HepG2 (cell line): ENCODE measurements around the gene PGS1. TPM values are rescaled to one million over a fixed set of nuclear protein-coding genes. Genes with fewer than 3 reads are reported as not detected.

Source experiments
- CEBPG ChIP-seq: IDR thresholded peaks from 2 replicates; pipeline ENCODE4 v1.6.1; 2016
- CHD4 ChIP-seq: fragments of 200-600 bp; sonication (generic); IDR thresholded peaks from 2 replicates; pipeline ENCODE4 v1.7.0; 2017; ENCODE audit warnings: mild to moderate bottlenecking, low read length, borderline replicate concordance
- CREB1 ChIP-seq, 2 experiments: fragments of 450-650 bp in 1 of 2; IDR thresholded peaks; 2 replicates each; pipeline ENCODE4 v1.6.1; 2016 to 2017; ENCODE audit warnings: control low read depth in 1 of 2, mild to moderate bottlenecking in 1 of 2, missing compliant biosample characterization in 1 of 2, missing genetic modification characterization in 1 of 2
- E2F1 ChIP-seq: sonication (generic); formaldehyde crosslinking; IDR thresholded peaks from 2 replicates; pipeline ENCODE4 v1.5.0; 2020; ENCODE audit warnings: missing genetic modification reagents
- HNRNPUL1 ChIP-seq: fragments of 200-400 bp; formaldehyde crosslinking; IDR thresholded peaks from 2 replicates; pipeline ENCODE4 v1.6.1; 2017; ENCODE audit warnings: low read depth, mild to moderate bottlenecking, low read length, moderate library complexity
- IRF2 ChIP-seq: IDR thresholded peaks from 2 replicates; pipeline ENCODE4 v1.6.1; 2018; ENCODE audit warnings: missing genetic modification reagents, missing compliant biosample characterization
- KAT2B ChIP-seq: fragments of 150-350 bp; IDR thresholded peaks from 2 replicates; pipeline ENCODE4 v1.6.1; 2014; ENCODE audit warnings: low read depth, low read length, borderline replicate concordance
- NCOA1 ChIP-seq: sonication (generic); formaldehyde crosslinking; IDR thresholded peaks from 2 replicates; pipeline ENCODE4 v1.9.0; 2021; ENCODE audit warnings: missing genetic modification reagents
- RFX3 ChIP-seq: IDR thresholded peaks from 2 replicates; pipeline ENCODE4 v1.6.1; 2016; ENCODE audit warnings: missing biosample characterization, missing genetic modification reagents
- SAP130 ChIP-seq: IDR thresholded peaks from 2 replicates; pipeline ENCODE4 v1.6.1; 2016; ENCODE audit warnings: low read depth
- SNAPC5 ChIP-seq: sonication (generic); formaldehyde crosslinking; IDR thresholded peaks from 2 replicates; pipeline ENCODE4 v1.8.1; 2023; ENCODE audit warnings: mild to moderate bottlenecking, missing genetic modification reagents, borderline replicate concordance
- ZBTB8A ChIP-seq: sonication (generic); formaldehyde crosslinking; IDR thresholded peaks from 2 replicates; pipeline ENCODE4 v1.4.0; 2020; ENCODE audit warnings: mild to moderate bottlenecking, low read depth, missing genetic modification reagents, borderline replicate concordance
- ZMYM2 ChIP-seq: sonication (generic); formaldehyde crosslinking; IDR thresholded peaks from 2 replicates; pipeline ENCODE4 v1.8.0; 2022; ENCODE audit warnings: mild to moderate bottlenecking, missing genetic modification reagents
- ZMYM3 ChIP-seq: sonication (generic); formaldehyde crosslinking; IDR thresholded peaks from 2 replicates; pipeline ENCODE4 v1.5.1; 2020; ENCODE audit warnings: mild to moderate bottlenecking, missing genetic modification reagents
- ZNF17 ChIP-seq: sonication (generic); formaldehyde crosslinking; IDR thresholded peaks from 2 replicates; pipeline ENCODE4 v1.5.0; 2020; ENCODE audit warnings: mild to moderate bottlenecking, missing genetic modification reagents
- ZNF207 ChIP-seq: fragments of 450-650 bp; IDR thresholded peaks from 2 replicates; pipeline ENCODE4 v1.6.1; 2016; ENCODE audit warnings: antibody characterized with exemption, borderline replicate concordance
- ZNF414 ChIP-seq: sonication (generic); formaldehyde crosslinking; IDR thresholded peaks from 2 replicates; pipeline ENCODE4 v1.5.0; 2020; ENCODE audit warnings: missing genetic modification reagents
- ZNF556 ChIP-seq: sonication (generic); formaldehyde crosslinking; IDR thresholded peaks from 2 replicates; pipeline ENCODE4 v1.4.0; 2020; ENCODE audit warnings: mild to moderate bottlenecking, missing genetic modification reagents, borderline replicate concordance
- ZNF687 ChIP-seq: sonication (generic); formaldehyde crosslinking; IDR thresholded peaks from 2 replicates; pipeline ENCODE4 v1.5.1; 2020; ENCODE audit warnings: mild to moderate bottlenecking, missing genetic modification reagents, moderate library complexity
- ZNF800 ChIP-seq: sonication (generic); formaldehyde crosslinking; IDR thresholded peaks from 2 replicates; pipeline ENCODE4 v1.4.0; 2020; ENCODE audit warnings: missing genetic modification reagents
- ZSCAN25 ChIP-seq: sonication (generic); formaldehyde crosslinking; IDR thresholded peaks from 2 replicates; pipeline ENCODE4 v1.8.0; 2022; ENCODE audit warnings: mild to moderate bottlenecking, missing genetic modification reagents
- polyA plus RNA-seq, 8 experiments: library from polyadenylated mRNA; depleted of rRNA in 3 of 8; stranded (reverse) in 7 of 8; unstranded in 1 of 8; fragments of >200 nt; fragmentation: Illumina TruSeq in 4 of 8; extraction: Trizol in 4 of 8; gene quantifications; 2 replicates each; pipeline versions ENCODE4 v1.2.1 to v1.2.3, GENCODE V29; 2011 to 2016; ENCODE audit warnings: low read depth in 4 of 8, missing spikeins in 1 of 8, mixed read lengths in 1 of 8; ENCODE audit not compliant: insufficient read depth in 1 of 8
- total RNA-seq, 5 experiments: library from RNA; depleted of rRNA; stranded (reverse); fragments of >200 nt; fragmentation: Illumina TruSeq; extraction: Trizol; gene quantifications; 2 replicates each; pipeline ENCODE4 v1.2.3, GENCODE V29; 2016; ENCODE audit warnings: low read depth in 1 of 5

PGS1 gene
- total and polyA plus RNA-seq, 2 of the 13 experiments (the other 11 are each of a cell fraction or from before 2014, with no cell fraction given) = 25.9 to 31.5 TPM

GRCh38 chr17:78433013-78433727 lies 54.7 kb downstream of the PGS1 start (continued):
- TF ChIP-seq ZNF687 (CRISPR knock-in tag) = peak; percentile 92
- no peak for TF ChIP-seq SNAPC5 (CRISPR knock-in tag)
- TF ChIP-seq ZBTB8A (CRISPR knock-in tag) = no peak
- TF ChIP-seq SAP130 (CRISPR knock-in tag) = peak; percentile 39
- TF ChIP-seq CHD4 = 0 out of 2 replicates have a peak, but pooled peaks have one; percentile 65
- TF ChIP-seq CEBPG (CRISPR knock-in tag) = 0 out of 2 replicates have a peak, but pooled peaks have one; percentile 17
- peak; percentile 27; the same call in 1 of the 2 replicates for TF ChIP-seq ZSCAN25 (CRISPR knock-in tag)
- peak; percentile 48; the same call in 1 of the 2 replicates for TF ChIP-seq ZMYM2 (CRISPR knock-in tag)
- 0 out of 2 replicates have a peak, but pooled peaks have one; percentile 75 for TF ChIP-seq NCOA1
- peak; percentile 97 for TF ChIP-seq ZMYM3 (CRISPR knock-in tag)
- no peak for TF ChIP-seq IRF2 (CRISPR knock-in tag)
- TF ChIP-seq E2F1 (CRISPR knock-in tag) = no peak
- peak; percentile 69 for TF ChIP-seq ZNF414 (CRISPR knock-in tag)
- TF ChIP-seq ZNF17 (CRISPR knock-in tag) = no peak
- no peak for TF ChIP-seq HNRNPUL1
- no peak for TF ChIP-seq RFX3 (CRISPR knock-in tag)
- no peak for TF ChIP-seq ZNF800 (CRISPR knock-in tag)
- peak; percentile 36; the same call in 1 of the 2 replicates for TF ChIP-seq KAT2B
- no peak; the same call in 1 of the 2 replicates for TF ChIP-seq CREB1 (IDR thresholded peaks at IDR 0.05)
- TF ChIP-seq CREB1 (CRISPR knock-in tag; IDR thresholded peaks at IDR 0.05) = peak; percentile 87; the same call in 1 of the 2 replicates
- TF ChIP-seq ZNF556 (CRISPR knock-in tag) = 0 out of 2 replicates have a peak, but pooled peaks have one; percentile 6
- TF ChIP-seq ZNF207 = no peak
